Stimulated activated CD4-positive, alpha-beta T cell treated with anti-CD3 and anti-CD28 coated beads, Interleukin-12 subunit alpha, Interleukin-12 subunit beta, amount 100 ng/mL, for 4 hours (primary cell): ENCODE results near the gene MBD2.
"Not testable (repeated sequence)": the region's sequence is repeated elsewhere in the genome, so short reads cannot be mapped to it uniquely, and the experiment has no call there.

ENCODE experiments used
- DNase-seq: peaks from one replicate; pipeline ENCODE4 v3.0.0-alpha.2; 2020

The MBD2 gene

DNA sequence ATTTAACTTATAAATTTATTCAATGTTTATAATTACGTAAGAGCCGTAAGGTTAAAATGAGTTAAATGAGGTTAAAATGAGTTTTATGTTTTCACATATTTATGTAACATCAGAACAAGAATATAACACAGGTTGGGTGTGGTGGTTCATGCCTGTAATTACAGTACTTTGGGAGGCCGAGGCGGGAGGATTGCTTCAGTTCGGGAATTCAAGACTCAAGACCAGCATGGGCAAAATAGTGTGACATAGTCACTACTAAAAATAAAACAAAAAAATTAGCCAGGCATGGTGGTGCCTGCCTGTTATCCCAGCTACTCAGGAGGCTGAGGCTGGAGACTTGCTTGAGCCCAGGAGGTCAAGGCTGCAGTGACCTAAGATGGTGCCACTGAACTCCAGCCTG is 9.3 kb upstream of the MBD2 start:
- DNase-seq: no peak

- no peak for DNase-seq
These were observed 8.8 kb upstream of the MBD2 start for GRCh38 chr18:54233228-54233625.

DNA sequence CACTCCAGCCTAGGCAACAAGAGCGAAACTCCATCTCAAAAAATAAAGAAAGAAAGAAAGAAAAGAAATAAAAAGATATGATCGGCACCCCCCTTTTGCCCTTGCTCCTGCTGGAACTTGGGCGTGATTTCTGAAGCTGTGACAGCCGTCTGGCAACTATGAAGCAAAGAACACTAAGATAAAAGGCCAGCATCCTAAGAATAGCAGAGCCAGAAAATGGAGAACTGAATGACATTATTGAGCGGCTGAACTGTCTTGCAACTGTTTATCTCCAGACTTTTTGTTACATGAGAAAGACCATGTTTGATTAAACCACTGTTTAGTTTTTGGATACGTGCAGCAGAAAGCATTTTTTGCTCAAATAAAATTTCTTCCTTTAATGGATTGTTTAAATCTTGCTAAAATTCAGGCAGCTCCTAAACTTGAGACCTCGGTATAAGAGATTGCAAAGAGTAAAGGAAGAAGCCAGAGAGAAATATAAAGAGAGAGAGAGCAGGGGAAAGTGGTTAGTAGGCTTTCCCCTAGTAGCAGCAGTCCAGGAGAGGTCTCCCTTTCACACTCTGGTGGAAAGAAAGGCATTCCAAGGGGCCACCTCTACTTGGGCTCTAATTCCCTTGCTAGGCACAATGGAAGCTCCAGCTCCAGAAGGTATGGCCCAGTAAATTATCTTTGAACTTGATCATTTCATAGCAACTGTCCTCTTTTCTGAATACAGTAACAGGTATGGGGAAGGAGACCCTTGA is 8.2 kb upstream of the MBD2 start:
- DNase-seq: no peak

- no peak for DNase-seq
These were observed 5.1 kb upstream of the MBD2 start for GRCh38 chr18:54229421-54230059.

- DNase-seq: no peak
These were observed 3.9 kb upstream of the MBD2 start for GRCh38 chr18:54228364-54228763.

GRCh38 chr18:54223568-54224241 is 764 bp downstream of the MBD2 start:
- DNase-seq: peak; percentile 42

GRCh38 chr18:54222922-54223567 is 1.4 kb downstream of the MBD2 start:
- DNase-seq: no peak

GRCh38 chr18:54220406-54220805 is 4.1 kb downstream of the MBD2 start:
- no peak for DNase-seq

DNA sequence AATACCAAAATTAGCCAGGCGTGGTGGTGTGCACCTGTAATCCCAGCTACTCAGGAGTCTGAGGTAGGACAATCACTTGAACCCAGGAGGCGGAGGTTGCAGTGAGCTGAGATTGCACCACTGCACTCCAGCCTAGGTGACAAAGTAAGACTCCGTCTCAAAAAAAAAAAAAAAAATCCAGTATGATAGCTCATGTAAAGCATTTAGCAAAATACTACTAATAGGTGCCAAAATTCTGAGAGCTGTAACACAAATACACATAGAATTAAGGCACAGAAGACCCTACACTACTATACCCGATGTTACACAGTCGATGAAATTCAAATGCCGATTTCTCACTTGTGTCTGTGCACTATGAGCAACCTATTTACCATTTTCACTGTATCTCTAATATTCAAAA is 5.7 kb downstream of the MBD2 start:
- not testable (repeated sequence) for DNase-seq

- no peak for DNase-seq
These were observed 6.2 kb downstream of the MBD2 start for GRCh38 chr18:54218299-54218698.

- no peak for DNase-seq
These were observed 6.8 kb downstream of the MBD2 start for GRCh38 chr18:54217624-54218023.

DNA sequence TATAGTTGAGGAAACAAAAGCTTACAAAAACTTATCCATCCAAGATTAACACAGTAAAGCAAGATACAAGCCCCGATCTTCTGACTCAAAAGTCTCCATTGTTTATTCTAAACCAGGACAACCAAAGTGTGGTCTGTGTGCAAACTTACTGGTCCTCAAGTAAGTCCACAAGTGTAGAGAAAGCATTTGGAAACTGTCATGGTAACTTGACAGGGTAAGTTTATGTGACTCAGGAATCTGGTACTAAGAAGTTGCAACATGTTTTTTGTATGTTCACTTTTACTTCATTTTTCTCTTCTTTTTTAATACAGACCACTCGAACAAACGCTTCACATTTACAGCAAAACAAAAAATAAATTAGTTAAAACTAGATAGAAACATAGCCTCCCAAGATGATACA is 9.4 kb downstream of the MBD2 start:
- no peak for DNase-seq

DNA sequence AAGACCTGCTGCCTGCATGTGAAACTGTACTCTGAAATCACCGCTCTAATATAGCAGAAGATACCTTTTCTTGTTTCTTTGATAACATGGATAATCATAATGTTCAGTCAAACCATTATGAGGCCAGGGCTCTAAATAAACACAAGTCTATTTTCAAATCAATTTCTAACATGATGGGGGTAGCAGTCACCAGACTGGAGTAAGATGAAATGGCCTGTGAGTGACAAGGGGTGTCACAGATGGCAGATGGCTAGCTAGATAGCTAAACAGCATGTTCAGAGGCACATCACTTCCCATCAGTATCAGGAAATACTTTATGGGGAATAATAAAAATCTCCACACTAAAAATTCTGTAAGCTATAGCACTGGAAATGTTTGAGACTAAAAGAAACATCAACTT is 14.0 kb downstream of the MBD2 start:
- no peak for DNase-seq

DNA sequence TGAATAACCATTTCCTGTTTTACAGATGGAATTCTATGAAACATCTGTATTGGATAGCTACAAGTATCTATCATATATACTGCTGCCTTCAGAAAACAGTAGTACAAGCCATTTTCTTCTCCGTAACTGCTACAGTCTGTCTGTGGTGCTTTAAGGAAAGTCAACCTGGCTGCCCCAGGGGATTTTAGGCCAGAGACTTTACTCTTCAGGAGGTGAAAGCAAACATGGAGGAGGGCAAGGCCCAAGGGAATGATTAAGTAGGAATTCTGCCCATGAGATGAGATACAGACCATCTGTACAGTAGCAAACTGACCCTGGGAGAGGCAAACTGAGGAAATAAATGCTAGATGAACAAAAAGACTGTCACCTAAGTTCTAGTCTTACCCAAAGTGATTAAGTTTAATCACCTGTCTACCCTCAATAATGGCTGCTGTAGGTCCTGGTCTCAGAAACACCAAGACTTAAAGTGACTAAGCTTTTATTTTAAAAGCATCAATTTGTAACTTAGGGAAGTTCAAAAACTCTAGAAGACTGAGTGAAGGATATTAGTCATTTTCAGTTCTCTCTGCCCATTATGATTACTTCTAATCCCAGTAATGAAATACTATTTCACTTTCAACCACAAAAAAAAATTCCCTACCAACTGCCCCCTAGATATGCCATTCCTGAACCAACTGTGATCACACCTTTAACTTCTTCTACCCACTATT is 14.8 kb downstream of the MBD2 start:
- no peak for DNase-seq

GRCh38 chr18:54206447-54206846 is 18.0 kb downstream of the MBD2 start:
- no peak for DNase-seq

DNA sequence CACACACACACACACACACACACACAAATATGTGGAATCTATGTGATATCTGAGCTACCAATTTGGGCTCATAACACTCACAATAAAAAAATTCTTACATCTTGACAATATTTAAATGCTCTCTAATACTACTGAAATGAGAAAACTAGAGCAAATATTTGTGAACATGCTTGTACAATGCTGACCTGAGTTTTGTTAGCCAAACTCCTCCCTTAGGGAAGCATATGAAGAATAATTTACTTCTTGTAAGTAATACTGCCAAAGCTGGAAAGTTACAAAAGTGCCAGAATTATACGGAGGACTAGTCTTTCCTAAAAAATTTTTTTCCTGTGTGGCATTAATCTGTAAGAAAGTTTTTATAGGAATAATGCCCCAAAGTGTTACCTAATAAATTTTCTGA is 18.5 kb downstream of the MBD2 start:
- DNase-seq: no peak

- DNase-seq: not testable (repeated sequence)
These were observed 19.0 kb downstream of the MBD2 start for GRCh38 chr18:54205448-54205847.

DNA sequence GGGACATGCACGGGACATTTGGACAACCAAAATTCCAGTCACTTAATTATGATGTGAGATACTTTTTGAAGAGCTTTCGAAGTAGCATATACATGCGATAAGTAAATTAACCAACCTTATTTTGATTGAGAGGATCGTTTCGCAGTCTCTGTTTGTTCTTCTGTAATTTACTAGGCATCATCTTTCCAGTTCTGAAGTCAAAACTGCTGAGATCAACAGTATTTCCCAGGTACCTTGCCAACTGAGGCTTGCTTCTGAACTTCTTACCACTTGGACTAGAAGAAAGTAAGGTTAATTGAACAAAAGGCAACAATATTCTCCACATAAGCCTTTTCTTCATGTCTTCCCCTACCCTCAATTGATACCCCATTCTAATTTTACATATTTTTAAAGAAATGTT is 19.6 kb downstream of the MBD2 start:
- no peak for DNase-seq

GRCh38 chr18:54203914-54204313 is 20.6 kb downstream of the MBD2 start:
- DNase-seq: no peak

- no peak for DNase-seq
These were observed 21.6 kb downstream of the MBD2 start for GRCh38 chr18:54202851-54203250.

DNA sequence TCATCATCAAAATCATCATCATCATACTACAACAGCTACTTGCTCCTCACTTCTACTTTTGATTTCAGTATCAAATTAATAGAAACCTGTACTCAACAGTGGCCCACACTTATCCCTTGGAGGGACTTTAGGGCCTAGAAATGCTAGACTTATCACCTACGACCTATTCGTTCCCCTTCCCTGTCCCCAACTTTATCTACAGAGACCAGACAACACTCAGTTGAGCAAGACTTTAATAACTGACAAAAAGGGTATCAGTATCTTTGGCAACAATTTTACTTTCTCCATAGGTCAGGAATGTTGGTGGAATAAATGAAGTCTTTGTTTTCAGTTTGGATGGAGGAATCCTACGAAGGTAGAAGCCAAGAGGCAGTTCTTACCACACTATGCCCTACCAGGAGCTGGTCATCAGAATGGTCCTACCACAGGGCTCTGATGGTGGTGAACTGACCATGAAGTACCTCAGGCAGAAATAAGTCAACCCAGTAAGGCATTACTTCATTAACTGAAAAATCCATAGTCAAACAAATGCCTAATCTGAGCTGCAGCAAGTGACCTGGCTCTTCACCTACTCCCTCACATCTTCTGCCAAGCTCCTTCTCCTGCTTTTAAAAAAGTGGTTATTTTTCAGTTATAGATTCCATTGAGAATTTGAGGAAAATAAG is 26.6 kb downstream of the MBD2 start:
- DNase-seq: no peak

GRCh38 chr18:54193786-54194185 is 30.7 kb downstream of the MBD2 start:
- no peak for DNase-seq

GRCh38 chr18:54192900-54193299 is 31.6 kb downstream of the MBD2 start:
- DNase-seq: no peak
